HEK293 (cell line): ENCODE measurements around the gene RHBDF1.

ENCODE experiments used
- CTCF ChIA-PET: fragments of 350-600 bp; formaldehyde crosslinking; extraction: SDS; loops from one replicate; lab custom pipeline; 2021; ENCODE audit warnings: antibody characterized with exemption; lab: Yijun Ruan, JAX
- POLR2A ChIA-PET: fragments of 300-600 bp; formaldehyde crosslinking; extraction: SDS; loops from one replicate; lab custom pipeline; 2020; ENCODE audit warnings: antibody characterized with exemption, inconsistent platforms; lab: Yijun Ruan, JAX
- H3K27ac ChIP-seq: fragments of 200-500 bp; sonication (Bioruptor generic); 2 replicates; pipeline ENCODE4 v1.5.1; 2014; ENCODE audit warnings: low read depth, low read length, control low read depth, inconsistent platforms; ENCODE audit errors: extremely low read depth
- H3K36me3 ChIP-seq, 2 experiments: fragments of 200-500 bp in 1 of 2; sonication (Bioruptor generic) in 1 of 2; 1 replicate in 1 of 2; 2 replicates in 1 of 2; pipeline ENCODE4 v1.5.1; 2014 to 2017; ENCODE audit warnings: inconsistent platforms in 2 of 2, low read length in 2 of 2; ENCODE audit not compliant: control insufficient read depth in 2 of 2, insufficient read depth in 1 of 2
- H3K4me1 ChIP-seq: fragments of 200-500 bp; sonication (Bioruptor generic); 2 replicates; pipeline ENCODE4 v1.5.1; 2014; ENCODE audit warnings: mild to moderate bottlenecking, low read length, inconsistent platforms; ENCODE audit not compliant: control insufficient read depth, insufficient read depth
- H3K4me3 ChIP-seq: 2 replicates; pipeline ENCODE4 v1.5.1; 2011; ENCODE audit warnings: low read depth, mild to moderate bottlenecking, control low read depth, low read length, moderate library complexity
- H3K9me3 ChIP-seq: fragments of 200-500 bp; sonication (Bioruptor generic); 2 replicates; pipeline ENCODE4 v1.5.1; 2014; ENCODE audit warnings: low read depth, low read length, inconsistent platforms; ENCODE audit not compliant: control insufficient read depth, insufficient read depth
- EGR2 ChIP-seq: fragments of 450-650 bp; formaldehyde crosslinking; IDR thresholded peaks from 2 replicates; pipeline ENCODE4 v1.5.1; 2016; ENCODE audit warnings: low read depth, missing biosample characterization, missing genetic modification characterization
- FEZF1 ChIP-seq: fragments of 450-650 bp; formaldehyde crosslinking; IDR thresholded peaks from 2 replicates; pipeline ENCODE4 v1.5.1; 2016; ENCODE audit warnings: missing biosample characterization, missing genetic modification characterization
- HOXC10 ChIP-seq: sonication (generic); formaldehyde crosslinking; IDR thresholded peaks from 2 replicates; pipeline ENCODE4 v1.8.1; 2023; ENCODE audit warnings: mild to moderate bottlenecking, missing genetic modification reagents
- KLF1 ChIP-seq: fragments of 450-650 bp; formaldehyde crosslinking; IDR thresholded peaks from 2 replicates; pipeline ENCODE4 v1.5.1; 2016; ENCODE audit warnings: missing biosample characterization, missing genetic modification characterization
- MEIS1 ChIP-seq: sonication (generic); formaldehyde crosslinking; IDR thresholded peaks from 2 replicates; pipeline ENCODE4 v1.8.1; 2022; ENCODE audit warnings: missing genetic modification reagents, mild to moderate bottlenecking, borderline replicate concordance
- PRDM6 ChIP-seq: fragments of 450-650 bp; formaldehyde crosslinking; IDR thresholded peaks from 2 replicates; pipeline ENCODE4 v1.5.1; 2017; ENCODE audit warnings: missing biosample characterization, missing genetic modification characterization
- YY1 ChIP-seq: fragments of 450-650 bp; formaldehyde crosslinking; IDR thresholded peaks from 2 replicates; pipeline ENCODE4 v1.5.1; 2018; ENCODE audit warnings: missing biosample characterization, missing genetic modification characterization
- ZBTB1 ChIP-seq: fragments of 450-650 bp; formaldehyde crosslinking; IDR thresholded peaks from 2 replicates; pipeline ENCODE4 v1.5.1; 2016; ENCODE audit warnings: missing biosample characterization, missing genetic modification characterization
- ZBTB26 ChIP-seq: fragments of 450-650 bp; formaldehyde crosslinking; optimal IDR thresholded peaks from 2 replicates; pipeline ENCODE3; 2016; ENCODE audit warnings: missing biosample characterization, mild to moderate bottlenecking, missing genetic modification characterization
- ZNF114 ChIP-seq: fragments of 450-650 bp; formaldehyde crosslinking; IDR thresholded peaks from 2 replicates; pipeline ENCODE4 v1.5.0; 2017; ENCODE audit warnings: missing biosample characterization, missing genetic modification characterization
- ZNF169 ChIP-seq: fragments of 450-650 bp; formaldehyde crosslinking; IDR thresholded peaks from 2 replicates; pipeline ENCODE4 v1.5.1; 2016; ENCODE audit warnings: missing biosample characterization, missing genetic modification characterization
- ZNF239 ChIP-seq: fragments of 450-650 bp; formaldehyde crosslinking; IDR thresholded peaks from 2 replicates; pipeline ENCODE4 v1.5.1; 2016; ENCODE audit warnings: missing biosample characterization, missing genetic modification characterization
- ZNF48 ChIP-seq: fragments of 450-650 bp; formaldehyde crosslinking; IDR thresholded peaks from 2 replicates; pipeline ENCODE4 v1.5.1; 2016; ENCODE audit warnings: missing biosample characterization, missing genetic modification characterization
- ZNF555 ChIP-seq: fragments of 450-650 bp; formaldehyde crosslinking; conservative IDR thresholded peaks from 2 replicates; pipeline ENCODE4 v1.5.1; 2017; ENCODE audit warnings: missing biosample characterization, mild to moderate bottlenecking, missing genetic modification characterization, inconsistent platforms
- ZNF560 ChIP-seq: fragments of 450-650 bp; formaldehyde crosslinking; IDR thresholded peaks from 2 replicates; pipeline ENCODE4 v1.5.1; 2017; ENCODE audit warnings: missing biosample characterization, missing genetic modification characterization, borderline replicate concordance
- ZSCAN16 ChIP-seq: fragments of 450-650 bp; formaldehyde crosslinking; IDR thresholded peaks from 2 replicates; pipeline ENCODE4 v1.5.1; 2016; ENCODE audit warnings: missing biosample characterization, missing genetic modification characterization
- TF ChIP-seq, protein P1 (sequence below): fragments of 450-650 bp; formaldehyde crosslinking; IDR thresholded peaks from 2 replicates; pipeline ENCODE4 v1.5.1; 2016; ENCODE audit warnings: missing biosample characterization, missing genetic modification characterization
- TF ChIP-seq, protein P2 (sequence below): fragments of 450-650 bp; formaldehyde crosslinking; IDR thresholded peaks from 2 replicates; pipeline ENCODE4 v1.5.1; 2016; ENCODE audit warnings: missing biosample characterization, missing genetic modification characterization
- TF ChIP-seq, protein P3 (sequence below): fragments of 450-650 bp; formaldehyde crosslinking; IDR thresholded peaks from 2 replicates; pipeline ENCODE4 v1.5.1; 2017; ENCODE audit warnings: missing biosample characterization, missing genetic modification characterization

The RHBDF1 gene

GRCh38 chr16:62968-63391 is 9.5 kb downstream of the RHBDF1 start:
- TF ChIP-seq ZNF48 (tag by site-specific recombination) (no peak), KLF1 (tag by site-specific recombination) (no peak)
- TF ChIP-seq, all 188 proteins: peak for 0
- Histone ChIP-seq H3K27ac (no peak overlapping the region), H3K36me3 (peaks cover 0 to 59% of the 10 kb centered on the region in 2 experiments; a peak in 1 of 3 replicates), H3K9me3 (no peaks in the 10 kb centered on the region), H3K4me1 (no peaks in the 10 kb centered on the region), H3K4me3 (no peak overlapping the region)
- ChIA-PET POLR2A (interaction anchor here (2.2 kb wide), 1 partner anchor 10 kb away, joined by 13 read pairs; the partner anchor contains the start of genes POLR3K and SNRNP25), CTCF (interaction anchor here (0.8 to 6.3 kb wide), 6 partner anchors 10 to 300 kb away, joined by 3 to 245 read pairs (median 24); partner anchors contain the start of genes POLR3K and SNRNP25)

GRCh38 chr16:62283-62967 is 10.0 kb downstream of the RHBDF1 start:
- Histone ChIP-seq H3K36me3 (peaks cover 0 to 64% of the 10 kb centered on the region in 2 experiments; a peak in 1 of 3 replicates), H3K27ac (no peak overlapping the region), H3K9me3 (no peaks in the 10 kb centered on the region), H3K4me1 (no peaks in the 10 kb centered on the region), H3K4me3 (no peak overlapping the region)
- ChIA-PET POLR2A (interaction anchor here (2.2 kb wide), 1 partner anchor 9 kb away, joined by 13 read pairs; the partner anchor contains the start of genes POLR3K and SNRNP25), CTCF (interaction anchor here (0.7 to 6.3 kb wide), 5 partner anchors 16 to 300 kb away, joined by 3 to 245 read pairs (median 3); no protein-coding TSS in a partner anchor)
- TF ChIP-seq FEZF1 (tag by site-specific recombination): no peak
- TF ChIP-seq, protein P1, sequence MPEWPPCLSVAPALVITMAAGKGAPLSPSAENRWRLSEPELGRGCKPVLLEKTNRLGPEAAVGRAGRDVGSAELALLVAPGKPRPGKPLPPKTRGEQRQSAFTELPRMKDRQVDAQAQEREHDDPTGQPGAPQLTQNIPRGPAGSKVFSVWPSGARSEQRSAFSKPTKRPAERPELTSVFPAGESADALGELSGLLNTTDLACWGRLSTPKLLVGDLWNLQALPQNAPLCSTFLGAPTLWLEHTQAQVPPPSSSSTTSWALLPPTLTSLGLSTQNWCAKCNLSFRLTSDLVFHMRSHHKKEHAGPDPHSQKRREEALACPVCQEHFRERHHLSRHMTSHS (tag by site-specific recombination): no peak
- no peak for TF ChIP-seq ZNF169
- TF ChIP-seq PRDM6 (tag by site-specific recombination): no peak
- no peak for TF ChIP-seq MEIS1 (CRISPR knock-in tag)
- no peak for TF ChIP-seq ZNF239 (tag by site-specific recombination)

- peaks cover 0 to 70% of the 10 kb centered on the region in 2 experiments; a peak in 1 of 3 replicates for H3K36me3 ChIP-seq
- no peaks in the 10 kb centered on the region for H3K9me3 ChIP-seq
- ChIA-PET CTCF (interaction anchor here (0.7 to 6.3 kb wide), 2 partner anchors 34 to 301 kb away, joined by 3 to 245 read pairs; no protein-coding TSS in a partner anchor), POLR2A (interaction anchor here (2.2 kb wide), 1 partner anchor 8 kb away, joined by 13 read pairs; the partner anchor contains the start of genes POLR3K and SNRNP25)
- H3K4me3 ChIP-seq: no peak overlapping the region
- TF ChIP-seq, protein P2, sequence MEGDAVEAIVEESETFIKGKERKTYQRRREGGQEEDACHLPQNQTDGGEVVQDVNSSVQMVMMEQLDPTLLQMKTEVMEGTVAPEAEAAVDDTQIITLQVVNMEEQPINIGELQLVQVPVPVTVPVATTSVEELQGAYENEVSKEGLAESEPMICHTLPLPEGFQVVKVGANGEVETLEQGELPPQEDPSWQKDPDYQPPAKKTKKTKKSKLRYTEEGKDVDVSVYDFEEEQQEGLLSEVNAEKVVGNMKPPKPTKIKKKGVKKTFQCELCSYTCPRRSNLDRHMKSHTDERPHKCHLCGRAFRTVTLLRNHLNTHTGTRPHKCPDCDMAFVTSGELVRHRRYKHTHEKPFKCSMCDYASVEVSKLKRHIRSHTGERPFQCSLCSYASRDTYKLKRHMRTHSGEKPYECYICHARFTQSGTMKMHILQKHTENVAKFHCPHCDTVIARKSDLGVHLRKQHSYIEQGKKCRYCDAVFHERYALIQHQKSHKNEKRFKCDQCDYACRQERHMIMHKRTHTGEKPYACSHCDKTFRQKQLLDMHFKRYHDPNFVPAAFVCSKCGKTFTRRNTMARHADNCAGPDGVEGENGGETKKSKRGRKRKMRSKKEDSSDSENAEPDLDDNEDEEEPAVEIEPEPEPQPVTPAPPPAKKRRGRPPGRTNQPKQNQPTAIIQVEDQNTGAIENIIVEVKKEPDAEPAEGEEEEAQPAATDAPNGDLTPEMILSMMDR (tag by site-specific recombination): no peak
- TF ChIP-seq HOXC10 (no peak), ZNF114 (tag by site-specific recombination) (no peak), ZBTB1 (no peak), YY1 (no peak), ZBTB26 (tag by site-specific recombination) (no peak), ZSCAN16 (no peak), ZNF560 (tag by site-specific recombination) (no peak), EGR2 (tag by site-specific recombination) (no peak), ZNF555 (tag by site-specific recombination) (no peak)
- TF ChIP-seq, protein P3, sequence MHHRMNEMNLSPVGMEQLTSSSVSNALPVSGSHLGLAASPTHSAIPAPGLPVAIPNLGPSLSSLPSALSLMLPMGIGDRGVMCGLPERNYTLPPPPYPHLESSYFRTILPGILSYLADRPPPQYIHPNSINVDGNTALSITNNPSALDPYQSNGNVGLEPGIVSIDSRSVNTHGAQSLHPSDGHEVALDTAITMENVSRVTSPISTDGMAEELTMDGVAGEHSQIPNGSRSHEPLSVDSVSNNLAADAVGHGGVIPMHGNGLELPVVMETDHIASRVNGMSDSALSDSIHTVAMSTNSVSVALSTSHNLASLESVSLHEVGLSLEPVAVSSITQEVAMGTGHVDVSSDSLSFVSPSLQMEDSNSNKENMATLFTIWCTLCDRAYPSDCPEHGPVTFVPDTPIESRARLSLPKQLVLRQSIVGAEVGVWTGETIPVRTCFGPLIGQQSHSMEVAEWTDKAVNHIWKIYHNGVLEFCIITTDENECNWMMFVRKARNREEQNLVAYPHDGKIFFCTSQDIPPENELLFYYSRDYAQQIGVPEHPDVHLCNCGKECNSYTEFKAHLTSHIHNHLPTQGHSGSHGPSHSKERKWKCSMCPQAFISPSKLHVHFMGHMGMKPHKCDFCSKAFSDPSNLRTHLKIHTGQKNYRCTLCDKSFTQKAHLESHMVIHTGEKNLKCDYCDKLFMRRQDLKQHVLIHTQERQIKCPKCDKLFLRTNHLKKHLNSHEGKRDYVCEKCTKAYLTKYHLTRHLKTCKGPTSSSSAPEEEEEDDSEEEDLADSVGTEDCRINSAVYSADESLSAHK (tag by site-specific recombination): no peak
- no peaks in the 10 kb centered on the region for H3K4me1 ChIP-seq
- no peak overlapping the region for H3K27ac ChIP-seq
These were observed 10.6 kb downstream of the RHBDF1 start for GRCh38 chr16:61879-62281.
